ENCODE measurements around the gene FOXC1.

DNA sequence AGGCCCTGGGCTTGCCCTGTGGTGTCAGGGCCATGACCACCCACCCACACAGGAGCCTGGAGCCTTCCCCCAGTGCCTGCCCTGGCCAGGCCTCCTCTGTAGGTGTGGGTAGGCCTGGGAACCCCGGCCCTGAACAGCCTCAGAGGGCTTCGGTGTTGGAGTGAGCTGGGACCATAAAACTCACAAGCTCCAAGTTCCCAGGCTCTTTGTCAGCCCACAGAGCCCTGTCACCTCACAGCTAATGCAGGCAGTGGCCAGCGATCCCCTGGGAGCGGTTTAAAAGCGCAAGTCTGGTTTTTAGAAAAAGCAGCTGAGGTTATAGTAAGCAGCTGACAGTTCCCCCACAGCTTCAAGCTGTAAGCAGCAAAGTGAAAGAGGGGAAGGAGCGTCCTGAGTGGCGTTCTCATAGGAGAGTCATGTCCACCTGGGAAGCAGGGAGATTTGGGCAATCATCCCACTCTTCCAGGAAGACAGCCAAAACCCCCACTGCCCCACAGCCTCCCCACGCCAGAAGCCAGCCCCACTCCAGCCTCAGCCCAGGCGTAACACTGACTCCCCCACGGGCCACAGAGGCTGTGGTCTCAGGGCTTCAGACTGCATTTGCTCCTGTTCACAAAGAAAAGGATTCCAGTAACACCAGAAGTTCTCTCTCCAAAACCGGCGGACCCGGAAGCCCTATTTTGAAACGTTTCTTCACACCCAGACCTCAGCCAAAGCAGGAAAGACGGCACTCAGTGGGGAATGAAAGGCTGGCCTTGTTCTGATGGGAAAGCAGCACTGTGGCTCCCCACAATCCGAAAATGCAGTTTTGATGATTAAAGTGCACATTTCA lies 34.3 kb upstream of the FOXC1 start:
- TF ChIP-seq, protein P1, sequence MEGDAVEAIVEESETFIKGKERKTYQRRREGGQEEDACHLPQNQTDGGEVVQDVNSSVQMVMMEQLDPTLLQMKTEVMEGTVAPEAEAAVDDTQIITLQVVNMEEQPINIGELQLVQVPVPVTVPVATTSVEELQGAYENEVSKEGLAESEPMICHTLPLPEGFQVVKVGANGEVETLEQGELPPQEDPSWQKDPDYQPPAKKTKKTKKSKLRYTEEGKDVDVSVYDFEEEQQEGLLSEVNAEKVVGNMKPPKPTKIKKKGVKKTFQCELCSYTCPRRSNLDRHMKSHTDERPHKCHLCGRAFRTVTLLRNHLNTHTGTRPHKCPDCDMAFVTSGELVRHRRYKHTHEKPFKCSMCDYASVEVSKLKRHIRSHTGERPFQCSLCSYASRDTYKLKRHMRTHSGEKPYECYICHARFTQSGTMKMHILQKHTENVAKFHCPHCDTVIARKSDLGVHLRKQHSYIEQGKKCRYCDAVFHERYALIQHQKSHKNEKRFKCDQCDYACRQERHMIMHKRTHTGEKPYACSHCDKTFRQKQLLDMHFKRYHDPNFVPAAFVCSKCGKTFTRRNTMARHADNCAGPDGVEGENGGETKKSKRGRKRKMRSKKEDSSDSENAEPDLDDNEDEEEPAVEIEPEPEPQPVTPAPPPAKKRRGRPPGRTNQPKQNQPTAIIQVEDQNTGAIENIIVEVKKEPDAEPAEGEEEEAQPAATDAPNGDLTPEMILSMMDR (IDR thresholded peaks at IDR 0.05): no peak
- TF ChIP-seq POLR2A (IDR thresholded peaks at IDR 0.05) (no peak), EP300 (IDR thresholded peaks at IDR 0.05) (no peak)

Measured in tibial nerve (tissue), 4 donors.